ENCODE measurements around the gene HOXD11.

Gene HOXD11

GRCh38 chr2:176147800-176148496 is 40.9 kb downstream of the HOXD11 start:
- TF ChIP-seq CTCF (IDR thresholded peaks at IDR 0.05; ENCODE audit: low read depth, low read length, poor library complexity, severe bottlenecking) (no peak), EZH2phosphoT487 (IDR thresholded peaks at IDR 0.05; ENCODE audit: borderline replicate concordance, low read length) (no peak)
- Histone ChIP-seq H3K4me1 (ENCODE audit: control insufficient read depth, low read length) (no peaks in the 10 kb centered on the region), H3K27me3 (ENCODE audit: control insufficient read depth, low read length) (no peaks in the 10 kb centered on the region; the same call in 1 of the 2 replicates), H3K27ac (ENCODE audit: low read depth, low read length) (no peak overlapping the region), H3F3A (ENCODE audit: control insufficient read depth, insufficient read depth) (no peaks in the 10 kb centered on the region), H3K9me3 (ENCODE audit: control insufficient read depth, insufficient read depth, low read length) (no peaks in the 10 kb centered on the region), H3K79me2 (ENCODE audit: control insufficient read depth, low read length) (no peaks in the 10 kb centered on the region), H3K36me3 (ENCODE audit: control insufficient read depth, low read length) (no peaks in the 10 kb centered on the region), H3K9me2 (replicated peaks; ENCODE audit: control insufficient read depth, low read length) (no peaks in the 10 kb centered on the region), H3K4me3 (ENCODE audit: low read length) (no peak overlapping the region), H3K4me2 (ENCODE audit: low read length) (no peak overlapping the region), H4K20me1 (ENCODE audit: control insufficient read depth, insufficient read depth, low read depth, low read length) (no peaks in the 10 kb centered on the region)

- Histone ChIP-seq H4K20me1 (ENCODE audit: control insufficient read depth, insufficient read depth, low read depth, low read length) (no peaks in the 10 kb centered on the region), H3K4me3 (ENCODE audit: low read length) (no peak overlapping the region), H3K27ac (ENCODE audit: low read depth, low read length) (no peak overlapping the region), H3K79me2 (ENCODE audit: control insufficient read depth, low read length) (no peaks in the 10 kb centered on the region), H3K9me3 (ENCODE audit: control insufficient read depth, insufficient read depth, low read length) (no peaks in the 10 kb centered on the region), H3K27me3 (ENCODE audit: control insufficient read depth, low read length) (no peaks in the 10 kb centered on the region; the same call in 1 of the 2 replicates), H3K36me3 (ENCODE audit: control insufficient read depth, low read length) (no peaks in the 10 kb centered on the region), H3K4me1 (ENCODE audit: control insufficient read depth, low read length) (no peaks in the 10 kb centered on the region), H3K4me2 (ENCODE audit: low read length) (no peak overlapping the region), H3K9me2 (replicated peaks; ENCODE audit: control insufficient read depth, low read length) (no peaks in the 10 kb centered on the region), H3F3A (ENCODE audit: control insufficient read depth, insufficient read depth) (no peaks in the 10 kb centered on the region)
- no peak for TF ChIP-seq EZH2phosphoT487 (IDR thresholded peaks at IDR 0.05; ENCODE audit: borderline replicate concordance, low read length)
- TF ChIP-seq CTCF (IDR thresholded peaks at IDR 0.05; ENCODE audit: low read depth, low read length, poor library complexity, severe bottlenecking) = no peak
Observed at GRCh38 chr2:176148751-176149421, 41.8 kb downstream of the HOXD11 start.

GRCh38 chr2:176149481-176149938 is 42.4 kb downstream of the HOXD11 start:
- Histone ChIP-seq H3K4me2 (ENCODE audit: low read length) (no peak overlapping the region), H3K79me2 (ENCODE audit: control insufficient read depth, low read length) (no peaks in the 10 kb centered on the region), H3K9me2 (replicated peaks; ENCODE audit: control insufficient read depth, low read length) (no peaks in the 10 kb centered on the region), H3K36me3 (ENCODE audit: control insufficient read depth, low read length) (no peaks in the 10 kb centered on the region), H3K9me3 (ENCODE audit: control insufficient read depth, insufficient read depth, low read length) (no peaks in the 10 kb centered on the region), H3K27ac (ENCODE audit: low read depth, low read length) (no peak overlapping the region), H3F3A (ENCODE audit: control insufficient read depth, insufficient read depth) (no peaks in the 10 kb centered on the region), H4K20me1 (ENCODE audit: control insufficient read depth, insufficient read depth, low read depth, low read length) (no peaks in the 10 kb centered on the region), H3K27me3 (ENCODE audit: control insufficient read depth, low read length) (no peaks in the 10 kb centered on the region; the same call in 1 of the 2 replicates), H3K4me1 (ENCODE audit: control insufficient read depth, low read length) (no peaks in the 10 kb centered on the region), H3K4me3 (ENCODE audit: low read length) (no peak overlapping the region)
- no peak for TF ChIP-seq CTCF (IDR thresholded peaks at IDR 0.05; ENCODE audit: low read depth, low read length, poor library complexity, severe bottlenecking)

Measured in DOHH2 (cell line).